HK-2 (cell line): ENCODE measurements around the gene ARRB2.
A peak's percentile ranks its signal among the peaks of the same experiment; 100 is the strongest.
"Not testable (repeated sequence)": the region's sequence is repeated elsewhere in the genome, so short reads cannot be mapped to it uniquely, and the experiment has no call there.

Source experiments
- DNase-seq: peaks from one replicate; pipeline ENCODE4 v3.0.0-alpha.2; 2018; ENCODE audit not compliant: unreplicated experiment

The ARRB2 gene

DNA sequence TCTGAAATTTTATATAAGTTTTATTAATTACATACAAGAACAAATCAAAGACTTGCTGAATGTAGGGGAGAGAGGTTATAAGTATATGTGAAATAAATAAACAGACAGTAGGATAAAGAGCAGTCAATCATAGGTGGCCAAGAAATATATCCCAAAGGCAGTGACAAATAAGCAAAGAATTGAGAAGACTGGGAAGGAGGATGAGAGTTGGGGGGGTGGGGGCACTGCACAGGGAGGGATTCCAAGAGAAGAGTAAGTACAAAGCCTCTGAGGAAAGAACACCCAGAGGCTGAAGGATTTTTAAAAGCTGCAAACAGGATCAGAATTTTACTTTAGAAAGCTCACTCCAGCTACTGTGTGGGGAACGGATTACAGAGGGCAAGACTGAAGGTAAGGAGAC, 9.3 kb upstream of the ARRB2 start:
- DNase-seq = no peak

- no peak for DNase-seq
Measured at GRCh38 chr17:4703330-4703691, 7.1 kb upstream of the ARRB2 start.

DNA sequence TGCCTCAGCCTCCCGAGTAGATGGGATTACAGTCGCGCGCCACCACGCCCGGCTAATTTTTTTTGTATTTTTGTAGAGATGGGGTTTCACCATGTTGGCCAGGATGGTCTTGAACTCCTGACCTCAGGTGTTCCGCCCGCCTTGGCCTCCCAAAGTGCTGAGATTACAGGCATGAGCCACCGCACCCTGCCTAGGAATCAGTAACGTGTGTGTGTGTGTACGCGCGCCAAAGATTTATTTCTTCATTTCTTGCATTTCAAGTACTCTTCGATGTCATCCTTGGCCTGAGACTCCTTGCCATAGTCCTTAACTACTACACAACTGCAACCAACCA, 5.9 kb upstream of the ARRB2 start:
- DNase-seq = not testable (repeated sequence)

DNA sequence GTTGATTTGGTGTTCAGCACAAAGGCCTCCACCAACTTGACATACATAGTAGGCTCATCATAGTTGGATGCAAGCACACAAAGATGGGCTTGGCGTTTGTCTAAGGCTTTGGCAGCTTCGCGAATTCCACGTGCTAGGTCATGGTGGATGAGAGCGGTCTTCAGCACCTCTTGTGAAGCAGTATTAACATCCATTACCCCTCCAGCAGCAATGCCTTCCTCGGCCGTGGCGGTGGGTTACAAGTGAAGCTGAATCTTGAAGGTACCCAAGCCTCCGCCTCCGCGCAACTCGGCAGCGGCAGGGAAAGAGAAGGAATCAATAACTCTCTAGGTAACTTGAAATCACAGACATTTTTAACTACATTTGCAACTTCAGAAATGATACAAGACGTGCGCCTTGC, 5.4 kb upstream of the ARRB2 start:
- DNase-seq = no peak

- no peak for DNase-seq
Measured at GRCh38 chr17:4706121-4706520, 4.3 kb upstream of the ARRB2 start.

DNA sequence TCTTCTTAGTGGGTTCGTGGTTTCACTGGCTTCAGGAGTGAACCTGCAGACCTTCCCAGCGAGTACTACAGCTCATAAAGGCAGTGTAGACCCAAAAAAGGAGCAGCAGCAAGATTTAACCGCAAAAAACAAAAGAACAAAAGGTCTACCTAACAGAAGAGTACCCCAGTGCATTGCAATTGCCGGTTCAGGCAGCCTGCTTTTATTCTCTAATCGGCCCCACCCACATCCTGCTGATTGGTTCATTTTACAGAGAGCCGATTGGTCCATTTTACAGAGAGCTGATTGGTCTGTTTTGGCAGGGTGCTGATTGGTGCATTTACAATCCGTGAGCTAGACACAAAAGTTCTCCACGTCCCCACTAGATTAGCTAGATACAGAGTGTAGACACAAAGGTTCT, 2.0 kb upstream of the ARRB2 start:
- DNase-seq = peak; percentile 37

GRCh38 chr17:4710693-4711634, 532 bp downstream of the ARRB2 start:
- no peak for DNase-seq

DNA sequence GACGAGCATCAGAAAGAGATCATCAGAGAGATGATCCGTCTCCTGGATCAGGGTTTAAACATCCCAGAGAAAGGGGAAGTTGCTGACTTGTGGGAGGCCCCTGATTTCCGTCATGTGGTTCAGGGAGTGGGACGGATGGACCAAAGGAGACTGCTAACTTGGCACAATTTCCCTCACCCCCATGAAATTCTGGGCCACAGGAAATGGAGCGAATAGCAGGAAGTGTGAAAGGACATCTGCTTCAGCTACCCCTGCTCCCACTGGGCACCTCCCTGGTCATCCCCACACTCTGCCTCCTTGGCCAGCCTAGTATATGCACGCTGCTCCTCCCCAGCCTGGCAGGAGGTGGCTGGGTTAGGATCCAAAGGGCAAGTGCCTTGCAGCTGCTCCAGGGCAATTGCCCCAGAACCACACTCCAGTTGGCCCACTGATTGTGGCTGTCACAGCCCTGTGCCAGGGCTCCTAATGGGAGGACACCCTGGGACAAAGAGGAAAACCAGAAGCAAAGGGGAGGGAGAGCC, 1.3 kb downstream of the ARRB2 start:
- DNase-seq = no peak

GRCh38 chr17:4712526-4712925, 2.1 kb downstream of the ARRB2 start:
- DNase-seq = no peak

DNA sequence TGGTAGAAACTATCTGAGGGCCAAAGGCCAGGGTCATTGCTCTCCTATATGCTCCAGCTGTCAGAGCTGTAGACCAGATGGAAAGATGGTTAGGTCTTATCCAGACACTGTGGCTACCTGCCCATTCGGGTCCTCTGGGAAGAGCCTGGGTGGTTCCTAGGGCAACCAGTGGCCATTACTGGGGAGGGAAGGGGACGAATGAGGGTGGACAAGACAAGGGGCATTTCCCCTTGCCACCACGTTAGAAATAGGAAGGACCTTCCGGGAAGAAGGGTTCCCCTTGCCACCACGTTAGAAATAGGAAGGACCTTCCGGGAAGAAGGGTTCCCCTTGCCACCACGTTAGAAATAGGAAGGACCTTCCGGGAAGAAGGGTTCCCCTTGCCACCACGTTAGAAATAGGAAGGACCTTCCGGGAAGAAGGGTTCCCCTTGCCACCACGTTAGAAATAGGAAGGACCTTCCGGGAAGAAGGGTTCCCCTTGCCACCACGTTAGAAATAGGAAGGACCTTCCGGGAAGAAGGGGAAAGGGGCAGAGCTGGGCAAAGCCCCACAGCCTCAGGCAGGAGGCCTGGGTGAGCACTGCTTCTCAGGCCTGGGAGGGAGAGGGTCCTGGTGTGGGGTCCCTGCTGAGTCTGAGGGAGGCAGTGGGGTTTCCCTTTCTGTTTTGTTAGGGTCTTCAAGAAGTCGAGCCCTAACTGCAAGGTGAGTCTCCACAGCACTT, 4.1 kb downstream of the ARRB2 start:
- not testable (repeated sequence) for DNase-seq

DNA sequence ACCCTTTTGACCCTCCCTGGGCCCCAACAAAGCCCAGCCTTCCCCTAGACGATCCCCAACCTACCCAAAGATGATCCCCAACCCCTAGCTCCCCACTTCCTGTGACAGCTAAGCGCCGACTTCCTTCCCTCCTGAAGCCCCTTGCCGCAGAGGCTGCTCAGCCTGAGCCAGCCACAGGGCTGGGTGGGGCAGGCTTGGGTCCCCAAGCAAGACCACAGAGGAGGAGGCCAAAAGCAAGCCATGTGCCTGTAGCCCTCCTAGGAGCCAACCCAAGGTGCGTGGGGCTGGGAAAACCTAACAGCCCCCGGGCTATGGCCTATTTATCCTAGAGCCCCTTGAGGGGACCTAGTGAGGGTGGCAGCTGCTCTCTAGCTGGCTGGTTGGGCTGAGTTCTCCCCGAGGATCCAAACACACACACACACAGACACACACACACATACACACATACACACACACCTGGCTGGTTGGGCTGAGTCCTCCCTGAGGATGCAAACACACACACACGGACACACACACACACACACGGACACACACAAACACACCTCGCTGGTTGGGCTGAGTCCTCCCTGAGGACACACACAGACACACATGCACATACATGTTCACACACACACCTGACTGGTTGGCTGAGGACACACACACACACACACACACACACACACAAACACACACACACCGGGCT, 4.8 kb downstream of the ARRB2 start:
- no peak for DNase-seq

- no peak for DNase-seq
Measured at GRCh38 chr17:4716081-4716480, 5.6 kb downstream of the ARRB2 start.

- no peak for DNase-seq
Measured at GRCh38 chr17:4717791-4718190, 7.4 kb downstream of the ARRB2 start.

- DNase-seq = no peak
Measured at GRCh38 chr17:4718276-4718675, 7.8 kb downstream of the ARRB2 start.

- no peak for DNase-seq
Measured at GRCh38 chr17:4719146-4719545, 8.7 kb downstream of the ARRB2 start.

- no peak for DNase-seq
Measured at GRCh38 chr17:4719684-4720221, 9.3 kb downstream of the ARRB2 start.

GRCh38 chr17:4720787-4721186, 10.4 kb downstream of the ARRB2 start:
- no peak for DNase-seq

GRCh38 chr17:4721203-4722135, 11.0 kb downstream of the ARRB2 start:
- peak; percentile 64 for DNase-seq

DNA sequence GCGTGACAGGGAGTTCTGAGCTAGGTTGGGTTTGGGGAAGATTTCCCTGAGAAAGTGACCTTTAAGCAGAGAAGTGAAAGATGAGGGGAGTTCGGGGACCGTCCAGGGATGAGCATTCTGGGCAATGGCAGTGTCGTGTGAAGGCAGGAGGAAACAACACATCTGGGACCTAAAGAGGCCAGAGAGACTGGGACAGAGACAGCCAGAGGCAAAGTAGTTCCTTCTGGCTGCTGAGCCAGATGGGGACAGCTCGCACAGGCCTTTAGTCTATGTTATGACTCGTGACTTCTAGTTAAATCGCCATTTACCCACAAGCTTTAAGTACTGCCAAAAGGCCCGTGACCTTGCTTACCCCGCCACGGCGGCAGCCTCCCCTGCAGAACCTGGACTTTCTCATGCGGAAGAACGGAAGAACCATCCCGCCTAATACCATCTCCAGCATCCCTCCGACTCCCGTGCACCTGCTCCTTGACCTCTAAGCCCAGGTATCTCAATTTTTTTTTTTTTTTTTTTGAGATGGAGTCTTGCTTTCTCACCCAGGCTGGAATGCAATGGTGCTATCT, 12.3 kb downstream of the ARRB2 start:
- DNase-seq = no peak

- DNase-seq = no peak
Measured at GRCh38 chr17:4724650-4725049, 14.2 kb downstream of the ARRB2 start.
